Lower lobe of right lung (tissue), 2 donors: ENCODE data around the gene LPP. TPM values are rescaled to one million over a fixed set of nuclear protein-coding genes. Genes with fewer than 3 reads are reported as not detected.

Experiments
- ATAC-seq, 2 donors: fragments of 200-7000 bp; cut with Tn5 transposase; one replicate each; pipeline ENCODE4 v1.9.1; 2020 to 2022; ENCODE audit warnings: mild to moderate bottlenecking in 2 of 2, moderate library complexity in 2 of 2
- DNase-seq: peaks from one replicate; pipeline ENCODE4 v3.0.0-alpha.2; 2020
- H3K27ac ChIP-seq: fragments of 200-600 bp; one replicate; pipeline ENCODE4 v1.8.0; 2022
- H3K27me3 ChIP-seq: fragments of 200-600 bp; one replicate; pipeline ENCODE4 v1.8.0; 2022; ENCODE audit warnings: low read depth
- H3K36me3 ChIP-seq: fragments of 200-600 bp; one replicate; pipeline ENCODE4 v1.8.0; 2022; ENCODE audit warnings: mild to moderate bottlenecking
- H3K4me1 ChIP-seq: fragments of 200-600 bp; one replicate; pipeline ENCODE4 v1.8.0; 2022
- H3K4me3 ChIP-seq: fragments of 200-600 bp; one replicate; pipeline ENCODE4 v1.8.0; 2022; ENCODE audit warnings: mild to moderate bottlenecking
- H3K9me3 ChIP-seq: fragments of 200-600 bp; one replicate; pipeline ENCODE4 v1.8.0; 2022
- CTCF ChIP-seq: fragments of 200-600 bp; IDR thresholded peaks from one replicate; pipeline ENCODE4 v1.8.0; 2022; ENCODE audit warnings: antibody characterized with exemption, mild to moderate bottlenecking
- intact Hi-C: fragments of 100-400 bp; cut with DNase I; formaldehyde crosslinking; loops from one replicate; pipeline ENCODE4 v1.11.0; 2022
- total RNA-seq: library from RNA; stranded (reverse); fragmentation: NEBNext Ultra II Directional; extraction: Animal tissue kit (Norgen Biotek cat#: 25700); gene quantifications from one replicate; pipeline ENCODE4 v1.2.1, GENCODE V29; 2021
- donor health status: DM: no; HTN: yes; CAD: no; lungs with severe emphysema.

Gene LPP
- total RNA-seq, 1 donor from 2014 or later, result 180 TPM

DNA sequence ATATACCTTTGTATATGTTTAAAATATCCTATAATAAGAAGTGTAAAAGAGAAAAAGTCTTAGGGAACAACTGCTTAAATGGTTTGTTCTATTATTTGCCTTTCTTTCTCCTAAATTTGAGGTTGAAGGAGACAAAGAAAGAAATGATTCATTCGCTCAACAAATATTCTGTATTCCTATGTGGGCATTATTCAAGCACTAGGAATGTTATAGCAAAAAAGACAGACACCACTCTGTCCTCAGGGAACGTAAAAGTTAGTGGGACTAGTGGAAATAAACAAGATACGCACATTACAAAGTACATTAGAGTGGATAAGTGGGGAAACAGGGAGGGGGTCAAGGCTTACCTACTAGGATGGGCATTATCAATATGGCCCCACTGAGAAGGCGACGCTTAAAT lies 332.2 kb downstream of the LPP start:
- no peak overlapping the region for H3K27ac ChIP-seq
- ATAC-seq, result no peak
- intact Hi-C loops, result no loop called here
- H3K27me3 ChIP-seq, result no peaks in the 10 kb centered on the region
- no peak overlapping the region for H3K4me3 ChIP-seq
- no peak for DNase-seq
- no peaks in the 10 kb centered on the region for H3K9me3 ChIP-seq
- no peak for TF ChIP-seq CTCF
- peaks cover under 1% of the 10 kb centered on the region for H3K4me1 ChIP-seq
- peaks cover 20% of the 10 kb centered on the region for H3K36me3 ChIP-seq

- no peak for TF ChIP-seq CTCF
- H3K27ac ChIP-seq, result no peak overlapping the region
- intact Hi-C loops, result no loop called here
Observed at GRCh38 chr3:188486952-188487351, 333.0 kb downstream of the LPP start.

GRCh38 chr3:188487652-188488051 lies 333.7 kb downstream of the LPP start:
- no peak for DNase-seq
- peaks cover 20% of the 10 kb centered on the region for H3K36me3 ChIP-seq
- no peak overlapping the region for H3K27ac ChIP-seq
- no peaks in the 10 kb centered on the region for H3K9me3 ChIP-seq
- H3K4me1 ChIP-seq, result peaks cover 4% of the 10 kb centered on the region
- TF ChIP-seq CTCF, result no peak
- H3K27me3 ChIP-seq, result no peaks in the 10 kb centered on the region
- intact Hi-C loops, result no loop called here
- no peak for ATAC-seq
- H3K4me3 ChIP-seq, result no peak overlapping the region

More at GRCh38 chr3:188486952-188487351, 333.0 kb downstream of the LPP start:
- no peaks in the 10 kb centered on the region for H3K9me3 ChIP-seq
- ATAC-seq (no peak), DNase-seq (no peak)
- H3K27me3 ChIP-seq, result no peaks in the 10 kb centered on the region
- H3K36me3 ChIP-seq, result peaks cover 20% of the 10 kb centered on the region
- peaks cover 4% of the 10 kb centered on the region for H3K4me1 ChIP-seq
- H3K4me3 ChIP-seq, result no peak overlapping the region

DNA sequence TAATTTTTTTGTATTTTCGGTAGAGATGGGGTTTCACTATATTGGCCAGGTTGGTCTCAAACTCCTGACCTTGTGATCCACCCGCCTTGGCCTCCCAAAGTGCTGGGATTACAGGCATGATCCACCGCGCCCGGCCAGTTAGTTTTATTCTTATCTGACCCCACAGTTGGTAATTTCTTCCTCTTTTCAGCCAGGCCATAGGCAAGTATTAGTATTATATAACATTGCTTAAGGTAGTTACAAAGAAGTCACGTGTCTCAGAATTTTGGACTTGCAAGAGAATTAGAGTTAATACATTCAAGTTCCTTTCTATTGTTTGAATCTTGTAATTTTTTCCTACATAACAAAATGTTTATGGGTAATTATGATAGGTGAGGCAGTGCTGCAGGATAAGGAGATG lies 334.8 kb downstream of the LPP start:
- peaks cover 20% of the 10 kb centered on the region for H3K36me3 ChIP-seq
- no peak overlapping the region for H3K4me3 ChIP-seq
- no peak for TF ChIP-seq CTCF
- peaks cover 4% of the 10 kb centered on the region for H3K4me1 ChIP-seq
- H3K27ac ChIP-seq, result no peak overlapping the region
- DNase-seq (no peak), ATAC-seq (no peak)
- H3K27me3 ChIP-seq, result no peaks in the 10 kb centered on the region
- intact Hi-C loops, result no loop called here
- no peaks in the 10 kb centered on the region for H3K9me3 ChIP-seq

DNA sequence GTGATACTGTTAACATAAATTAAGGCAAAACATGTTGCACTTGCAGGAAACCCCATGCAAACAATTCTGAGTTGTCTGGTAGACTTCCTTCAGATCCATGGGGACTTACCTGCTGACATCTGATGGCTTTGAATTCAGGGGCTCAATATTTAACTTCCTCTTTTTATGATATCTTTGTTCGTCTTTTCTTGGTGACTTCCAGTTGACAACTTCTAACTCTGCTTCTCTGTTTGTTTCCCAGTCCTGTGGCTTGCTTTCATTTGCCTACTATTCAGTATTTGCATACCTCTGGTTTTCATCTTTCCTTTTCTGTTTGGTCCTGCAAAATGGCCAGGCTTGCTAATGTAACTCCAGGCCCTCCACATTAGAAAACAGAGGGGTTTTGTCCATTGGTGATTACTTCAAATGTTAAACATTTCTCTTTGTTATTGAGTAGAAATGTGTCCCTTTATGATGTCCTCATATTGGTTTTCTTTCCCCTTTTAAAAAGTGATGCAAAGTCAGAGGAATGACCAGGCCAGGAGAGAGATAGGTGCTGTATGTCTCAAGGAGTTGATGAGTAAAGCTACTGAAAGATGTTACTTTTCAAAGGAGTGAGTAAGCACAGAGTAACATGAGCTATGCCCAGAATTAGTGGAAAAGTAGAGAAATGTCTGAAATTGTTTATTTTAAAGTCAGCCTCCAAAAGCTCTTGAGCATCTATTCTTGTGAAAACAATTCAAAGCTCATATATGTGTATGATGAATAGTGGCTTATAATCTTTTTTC lies 335.9 kb downstream of the LPP start:
- TF ChIP-seq CTCF, result no peak
- intact Hi-C loops, result no loop called here
- H3K4me1 ChIP-seq, result peaks cover 4% of the 10 kb centered on the region
- H3K27me3 ChIP-seq, result no peaks in the 10 kb centered on the region
- DNase-seq (no peak), ATAC-seq (no peak)
- no peak overlapping the region for H3K4me3 ChIP-seq
- H3K9me3 ChIP-seq, result no peaks in the 10 kb centered on the region
- H3K27ac ChIP-seq, result no peak overlapping the region
- peaks cover 15% of the 10 kb centered on the region for H3K36me3 ChIP-seq
